Measurements from ENCODE around the gene WASF3.
"Not testable (repeated sequence)": the region's sequence is repeated elsewhere in the genome, so short reads cannot be mapped to it uniquely, and the experiment has no call there.

WASF3 gene

DNA sequence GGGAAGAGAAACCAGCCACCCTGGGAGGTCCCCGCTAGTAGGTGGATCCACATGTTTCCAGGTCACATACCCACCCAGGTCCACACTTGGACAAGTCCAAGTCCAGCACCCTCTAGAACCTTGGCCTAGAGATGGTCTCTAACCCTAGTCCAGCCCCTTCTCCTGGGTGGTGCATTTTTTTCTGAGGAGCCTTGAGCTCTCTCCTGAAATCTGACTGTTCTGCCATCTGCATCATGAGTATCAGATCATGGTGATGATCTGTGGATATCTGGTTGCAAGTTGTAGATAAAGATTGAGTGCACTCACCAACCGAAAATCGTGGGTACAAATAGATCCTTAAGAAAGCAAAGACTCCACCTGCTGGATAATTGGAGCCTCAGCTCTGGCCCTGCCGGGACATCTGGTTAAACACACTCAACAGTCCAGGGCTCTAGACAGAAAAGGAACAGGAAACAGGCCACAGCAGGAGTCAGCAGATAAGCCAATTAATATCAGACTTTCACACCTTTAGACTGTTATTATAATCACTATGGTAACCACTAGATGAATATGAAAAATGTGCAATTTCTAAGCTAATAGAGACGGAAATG is 162.0 kb downstream of the WASF3 start:
- no peak for DNase-seq (ENCODE audit: low read depth)

DNA sequence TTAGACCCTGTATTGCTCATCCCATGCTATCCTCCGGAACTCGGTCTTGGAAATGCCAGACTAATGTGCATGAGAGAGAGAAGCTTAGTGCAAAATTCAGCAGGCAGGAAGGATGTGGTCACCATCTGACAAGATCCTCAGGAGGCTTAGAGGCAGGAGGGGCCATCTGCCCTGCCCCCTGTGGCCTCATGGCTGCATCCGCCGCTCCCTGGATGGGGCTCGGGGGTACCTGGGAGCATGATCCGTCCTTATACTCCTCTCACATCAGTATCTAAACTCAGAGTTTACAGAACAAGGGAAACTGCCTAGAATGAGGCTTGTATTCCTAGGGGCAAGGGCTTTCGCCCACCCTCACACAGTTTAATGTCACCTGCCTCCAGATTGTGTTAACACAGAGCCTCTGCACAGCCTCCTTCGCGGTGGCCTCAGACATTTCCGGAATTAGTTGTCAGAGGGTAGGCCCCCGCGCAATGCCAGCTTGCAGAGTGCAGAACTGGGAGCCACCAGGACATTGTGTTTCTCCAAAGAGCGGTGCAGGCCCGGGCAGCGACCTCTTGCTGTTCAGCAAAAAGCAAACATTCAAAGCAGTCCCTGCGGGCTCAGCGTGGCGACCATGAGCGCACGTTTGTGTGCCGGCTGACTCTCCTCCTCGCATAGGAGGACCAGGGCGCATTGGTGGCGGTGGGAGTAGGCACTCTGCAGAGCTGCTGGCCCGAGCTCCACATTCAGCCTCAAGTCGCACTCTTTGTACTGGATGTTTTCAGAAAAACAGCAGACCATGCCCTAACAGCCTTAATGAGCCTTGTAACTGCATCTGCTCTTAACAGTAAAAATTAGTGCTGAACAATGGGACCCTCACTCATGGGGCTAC is 164.0 kb downstream of the WASF3 start:
- DNase-seq (ENCODE audit: low read depth) = no peak

DNA sequence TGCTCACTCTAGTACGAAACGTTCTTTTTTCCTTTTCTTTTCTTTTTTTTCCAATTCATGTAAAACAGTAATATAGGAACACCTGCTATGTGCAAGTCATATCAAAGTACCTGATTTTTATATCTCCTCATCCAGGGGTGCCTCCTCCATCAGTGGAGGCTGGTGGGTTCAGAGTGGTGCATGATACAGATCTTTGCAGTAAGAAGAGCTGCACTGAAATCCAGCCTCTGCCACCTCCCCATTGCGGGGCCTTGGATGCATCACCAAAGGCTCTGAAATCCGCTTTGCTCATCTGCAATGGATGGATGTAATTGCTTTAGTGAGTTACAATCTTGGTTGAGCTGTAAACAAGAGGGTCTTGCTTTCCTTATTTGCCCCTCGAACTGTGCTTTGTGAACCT is 164.8 kb downstream of the WASF3 start:
- DNase-seq (ENCODE audit: low read depth) = no peak

DNA sequence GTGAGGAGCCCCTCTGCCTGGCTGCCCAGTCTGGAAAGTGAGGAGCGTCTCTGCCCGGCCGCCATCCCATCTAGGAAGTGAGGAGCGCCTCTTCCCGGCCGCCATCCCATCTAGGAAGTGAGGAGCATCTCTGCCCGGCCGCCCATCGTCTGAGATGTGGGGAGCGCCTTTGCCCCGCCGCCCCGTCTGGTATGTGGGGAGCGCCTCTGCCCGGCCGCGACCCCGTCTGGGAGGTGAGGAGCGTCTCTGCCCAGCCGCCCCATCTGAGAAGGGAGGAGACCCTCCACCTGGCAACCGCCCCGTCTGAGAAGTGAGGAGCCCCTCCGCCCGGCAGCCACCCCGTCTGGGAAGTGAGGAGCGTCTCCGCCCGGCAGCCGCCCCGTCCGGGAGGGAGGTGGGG is 166.1 kb downstream of the WASF3 start:
- DNase-seq (ENCODE audit: low read depth) = not testable (repeated sequence)

DNA sequence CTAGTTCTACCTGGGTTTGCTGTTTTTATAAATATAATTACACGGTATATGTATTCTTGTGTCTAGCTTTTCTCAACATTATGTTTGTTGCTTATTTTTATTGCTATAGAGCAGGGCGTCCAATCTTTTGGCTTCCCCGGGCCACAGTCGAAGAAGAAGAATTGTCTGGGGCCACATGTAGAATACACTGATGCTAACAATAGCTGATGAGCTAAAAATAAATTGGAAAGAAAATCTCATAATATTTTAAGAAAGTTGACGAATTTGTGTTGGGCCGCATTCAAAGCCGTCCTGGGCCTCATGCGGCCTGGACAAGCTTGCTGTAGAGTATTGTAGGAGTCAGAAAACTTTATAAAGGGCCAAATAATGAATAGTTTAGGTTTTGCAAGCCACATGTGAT is 169.2 kb downstream of the WASF3 start:
- no peak for DNase-seq (ENCODE audit: low read depth)

DNA sequence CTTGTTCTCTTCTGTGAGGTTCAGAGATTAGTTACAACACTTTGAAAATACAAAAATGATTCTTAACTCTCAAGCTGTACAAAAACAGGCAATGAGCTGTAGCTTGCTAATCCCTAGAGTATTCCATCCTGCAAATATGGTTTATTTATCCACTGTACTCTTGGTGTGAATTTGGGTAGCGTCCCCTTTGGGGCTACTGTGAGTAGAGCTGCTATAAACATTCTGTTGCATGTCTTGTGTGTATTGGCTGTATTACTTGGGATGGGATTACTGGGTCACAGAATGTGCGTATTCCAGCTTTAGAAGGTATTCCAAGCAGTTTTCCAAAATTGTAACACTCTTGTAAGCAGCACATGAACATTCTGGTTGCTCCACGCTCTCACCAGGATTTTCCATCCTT is 169.6 kb downstream of the WASF3 start:
- DNase-seq (ENCODE audit: low read depth) = no peak

DNA sequence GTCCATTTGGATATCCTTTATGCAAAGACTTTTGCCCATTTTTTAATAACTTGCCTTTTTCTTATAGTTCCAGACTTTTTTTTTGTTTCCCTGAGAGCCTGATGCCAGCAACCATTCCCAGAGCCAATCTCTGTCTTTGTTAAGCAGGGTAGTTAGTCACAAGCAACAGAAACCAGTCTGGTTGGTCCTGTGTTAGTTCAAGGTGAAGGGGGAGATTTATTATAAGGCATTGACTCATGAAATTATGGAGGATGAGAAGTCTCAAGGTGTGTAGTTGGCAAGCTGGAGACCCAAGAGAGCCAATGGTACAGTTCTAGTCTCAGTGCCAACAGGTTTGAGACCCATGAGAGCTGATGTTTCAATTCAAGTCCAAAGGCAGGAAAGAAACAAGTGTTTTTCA is 170.2 kb downstream of the WASF3 start:
- DNase-seq (ENCODE audit: low read depth) = no peak

DNA sequence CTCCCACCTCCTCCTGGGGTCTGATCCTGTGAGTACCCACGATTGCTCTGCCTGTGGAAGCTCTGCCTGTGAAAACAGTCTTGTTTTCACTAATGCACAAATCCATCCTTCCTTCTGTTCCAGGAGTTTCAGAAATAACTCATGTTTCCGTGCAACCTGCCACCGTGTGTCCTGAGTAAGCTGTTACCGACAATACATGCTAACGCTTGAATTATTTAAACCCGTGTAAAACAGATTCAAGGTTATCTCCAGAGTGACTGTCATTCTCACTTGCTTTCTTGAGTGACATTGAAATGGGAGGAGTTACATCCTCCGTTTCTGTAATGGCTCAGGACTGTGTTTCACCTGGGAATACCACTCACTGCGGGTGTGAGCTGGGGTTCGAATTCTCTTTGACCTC is 178.2 kb downstream of the WASF3 start:
- DNase-seq (ENCODE audit: low read depth) = no peak

Data from HS-5 (cell line).